ENCODE results near the gene BAX. TPM values are rescaled to one million over a fixed set of nuclear protein-coding genes. Genes with fewer than 3 reads are reported as not detected.

The BAX gene
- total and polyA plus RNA-seq, 9 of the 15 experiments (the other 6 are each of a cell fraction or from before 2014, with no cell fraction given), result 3.2 to 95.4 (median 44.5) TPM

DNA sequence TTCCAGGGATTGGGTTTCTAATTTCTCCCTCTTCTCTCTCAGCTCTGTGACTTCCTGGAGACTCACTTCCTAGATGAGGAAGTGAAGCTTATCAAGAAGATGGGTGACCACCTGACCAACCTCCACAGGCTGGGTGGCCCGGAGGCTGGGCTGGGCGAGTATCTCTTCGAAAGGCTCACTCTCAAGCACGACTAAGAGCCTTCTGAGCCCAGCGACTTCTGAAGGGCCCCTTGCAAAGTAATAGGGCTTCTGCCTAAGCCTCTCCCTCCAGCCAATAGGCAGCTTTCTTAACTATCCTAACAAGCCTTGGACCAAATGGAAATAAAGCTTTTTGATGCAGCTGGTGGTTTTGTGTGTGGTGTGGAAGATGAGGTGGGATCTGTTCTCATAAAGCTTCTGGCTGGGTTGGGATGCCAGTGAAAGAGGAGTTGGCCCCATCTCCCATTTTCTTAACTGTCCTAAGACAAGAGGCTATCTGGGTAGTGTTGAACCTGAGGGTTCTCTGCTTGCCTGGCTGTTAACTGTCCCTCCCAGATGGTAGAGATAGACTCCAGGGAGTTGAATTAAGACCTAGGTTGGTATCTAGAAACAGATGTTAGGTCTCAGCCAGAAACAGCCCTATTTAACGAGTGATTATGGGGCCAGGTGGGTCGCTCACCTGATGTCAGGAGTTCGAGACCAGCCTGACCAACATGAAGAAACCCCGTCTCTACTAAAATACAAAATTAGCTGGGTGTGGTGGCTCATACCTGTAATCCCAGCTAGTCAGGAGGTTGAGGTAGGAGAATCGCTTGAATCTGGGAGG, 12.1 kb downstream of the BAX start (continued):
- TF ChIP-seq PBX2 (CRISPR knock-in tag; IDR thresholded peaks at IDR 0.05; ENCODE audit: low read depth), result no peak
- TF ChIP-seq PBX2 (tag; conservative IDR thresholded peaks at IDR 0.05; ENCODE audit: low read depth), result no peak
- 0 out of 2 replicates have a peak, but pooled peaks have one; percentile 14 for TF ChIP-seq HEY1 (CRISPR knock-in tag; IDR thresholded peaks at IDR 0.05; ENCODE audit: borderline replicate concordance)
- TF ChIP-seq NRF1 (conservative IDR thresholded peaks at IDR 0.05 in 1 of 2, IDR thresholded peaks at IDR 0.05 in 1 of 2), result no peak
- TF ChIP-seq HBP1 (CRISPR knock-in tag; IDR thresholded peaks at IDR 0.05), result no peak
- no peak for TF ChIP-seq BACH1 (tag; IDR thresholded peaks at IDR 0.05)
- TF ChIP-seq GABPB2 (CRISPR knock-in tag; conservative IDR thresholded peaks at IDR 0.05), result no peak
- TF ChIP-seq GTF3C2 (IDR thresholded peaks at IDR 0.05; ENCODE audit: borderline replicate concordance, extremely low read depth, insufficient read length), result no peak
- no peak for TF ChIP-seq RFX5 (IDR thresholded peaks at IDR 0.05; ENCODE audit: low read depth, low read length)
- TF ChIP-seq FOXM1 (IDR thresholded peaks at IDR 0.05; ENCODE audit: low read depth), result no peak
- no peak for TF ChIP-seq FOXM1 (CRISPR knock-in tag; IDR thresholded peaks at IDR 0.05; ENCODE audit: low read depth)
- no peak for TF ChIP-seq MCM2 (IDR thresholded peaks at IDR 0.05; ENCODE audit: low read depth)
- TF ChIP-seq, protein P1, sequence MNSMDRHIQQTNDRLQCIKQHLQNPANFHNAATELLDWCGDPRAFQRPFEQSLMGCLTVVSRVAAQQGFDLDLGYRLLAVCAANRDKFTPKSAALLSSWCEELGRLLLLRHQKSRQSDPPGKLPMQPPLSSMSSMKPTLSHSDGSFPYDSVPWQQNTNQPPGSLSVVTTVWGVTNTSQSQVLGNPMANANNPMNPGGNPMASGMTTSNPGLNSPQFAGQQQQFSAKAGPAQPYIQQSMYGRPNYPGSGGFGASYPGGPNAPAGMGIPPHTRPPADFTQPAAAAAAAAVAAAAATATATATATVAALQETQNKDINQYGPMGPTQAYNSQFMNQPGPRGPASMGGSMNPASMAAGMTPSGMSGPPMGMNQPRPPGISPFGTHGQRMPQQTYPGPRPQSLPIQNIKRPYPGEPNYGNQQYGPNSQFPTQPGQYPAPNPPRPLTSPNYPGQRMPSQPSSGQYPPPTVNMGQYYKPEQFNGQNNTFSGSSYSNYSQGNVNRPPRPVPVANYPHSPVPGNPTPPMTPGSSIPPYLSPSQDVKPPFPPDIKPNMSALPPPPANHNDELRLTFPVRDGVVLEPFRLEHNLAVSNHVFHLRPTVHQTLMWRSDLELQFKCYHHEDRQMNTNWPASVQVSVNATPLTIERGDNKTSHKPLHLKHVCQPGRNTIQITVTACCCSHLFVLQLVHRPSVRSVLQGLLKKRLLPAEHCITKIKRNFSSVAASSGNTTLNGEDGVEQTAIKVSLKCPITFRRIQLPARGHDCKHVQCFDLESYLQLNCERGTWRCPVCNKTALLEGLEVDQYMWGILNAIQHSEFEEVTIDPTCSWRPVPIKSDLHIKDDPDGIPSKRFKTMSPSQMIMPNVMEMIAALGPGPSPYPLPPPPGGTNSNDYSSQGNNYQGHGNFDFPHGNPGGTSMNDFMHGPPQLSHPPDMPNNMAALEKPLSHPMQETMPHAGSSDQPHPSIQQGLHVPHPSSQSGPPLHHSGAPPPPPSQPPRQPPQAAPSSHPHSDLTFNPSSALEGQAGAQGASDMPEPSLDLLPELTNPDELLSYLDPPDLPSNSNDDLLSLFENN (IDR thresholded peaks at IDR 0.05; ENCODE audit: low read depth in 2 of 2, low read length in 2 of 2), result no peak
- no peak for TF ChIP-seq GATAD2A (IDR thresholded peaks at IDR 0.05)
- no peak for TF ChIP-seq NCOA1 (IDR thresholded peaks at IDR 0.05; ENCODE audit: low read depth)
- TF ChIP-seq HLTF (IDR thresholded peaks at IDR 0.05), result no peak
- no peak for TF ChIP-seq ZNF347 (CRISPR knock-in tag; IDR thresholded peaks at IDR 0.05; ENCODE audit: low read depth)
